Breast epithelium (tissue), 3 donors: ENCODE results near the gene PIN1.

Experiments
- CTCF ChIP-seq, 3 donors: fragments of 450-650 bp; IDR thresholded peaks; one replicate each; pipeline ENCODE4 v1.5.1; 2016 to 2017; ENCODE audit warnings: antibody characterized with exemption in 3 of 3, mild to moderate bottlenecking in 3 of 3, moderate library complexity in 3 of 3
- POLR2A ChIP-seq: fragments of 450-650 bp; IDR thresholded peaks from one replicate; pipeline ENCODE4 v1.6.1; 2016; ENCODE audit warnings: antibody characterized with exemption, mild to moderate bottlenecking, moderate library complexity
- POLR2AphosphoS5 ChIP-seq, 3 donors: sonication (generic); formaldehyde crosslinking; IDR thresholded peaks; one replicate each; pipeline ENCODE4 v1.6.1; 2017; ENCODE audit warnings: antibody characterized with exemption in 3 of 3

- no peak for TF ChIP-seq CTCF (IDR thresholded peaks at IDR 0.05)
- TF ChIP-seq POLR2A: no peak
- no peak for TF ChIP-seq POLR2AphosphoS5 (IDR thresholded peaks at IDR 0.05)
Measured at GRCh38 chr19:9857076-9857721, 22.1 kb downstream of the PIN1 start.
